ENCODE data around the gene DAPK1.

The DAPK1 gene

GRCh38 chr9:87535817-87536539 is 38.3 kb downstream of the DAPK1 start:
- H3K4me3 ChIP-seq (ENCODE audit: low read depth, low read length) = no peak overlapping the region
- no peaks in the 10 kb centered on the region; a peak in 1 of 3 replicates for H3K36me3 ChIP-seq (ENCODE audit: control insufficient read depth in 2 of 2, insufficient read depth in 1 of 2, low read length in 2 of 2)
- TF ChIP-seq HOXA7 (CRISPR knock-in tag; IDR thresholded peaks at IDR 0.05; ENCODE audit: borderline replicate concordance) = no peak
- 0 out of 2 replicates have a peak, but pooled peaks have one; percentile 12 for TF ChIP-seq BCL11B (tag by site-specific recombination; IDR thresholded peaks at IDR 0.05; ENCODE audit: low read depth)
- TF ChIP-seq ZNF600 (tag by site-specific recombination; IDR thresholded peaks at IDR 0.05) = no peak
- TF ChIP-seq, protein P1, sequence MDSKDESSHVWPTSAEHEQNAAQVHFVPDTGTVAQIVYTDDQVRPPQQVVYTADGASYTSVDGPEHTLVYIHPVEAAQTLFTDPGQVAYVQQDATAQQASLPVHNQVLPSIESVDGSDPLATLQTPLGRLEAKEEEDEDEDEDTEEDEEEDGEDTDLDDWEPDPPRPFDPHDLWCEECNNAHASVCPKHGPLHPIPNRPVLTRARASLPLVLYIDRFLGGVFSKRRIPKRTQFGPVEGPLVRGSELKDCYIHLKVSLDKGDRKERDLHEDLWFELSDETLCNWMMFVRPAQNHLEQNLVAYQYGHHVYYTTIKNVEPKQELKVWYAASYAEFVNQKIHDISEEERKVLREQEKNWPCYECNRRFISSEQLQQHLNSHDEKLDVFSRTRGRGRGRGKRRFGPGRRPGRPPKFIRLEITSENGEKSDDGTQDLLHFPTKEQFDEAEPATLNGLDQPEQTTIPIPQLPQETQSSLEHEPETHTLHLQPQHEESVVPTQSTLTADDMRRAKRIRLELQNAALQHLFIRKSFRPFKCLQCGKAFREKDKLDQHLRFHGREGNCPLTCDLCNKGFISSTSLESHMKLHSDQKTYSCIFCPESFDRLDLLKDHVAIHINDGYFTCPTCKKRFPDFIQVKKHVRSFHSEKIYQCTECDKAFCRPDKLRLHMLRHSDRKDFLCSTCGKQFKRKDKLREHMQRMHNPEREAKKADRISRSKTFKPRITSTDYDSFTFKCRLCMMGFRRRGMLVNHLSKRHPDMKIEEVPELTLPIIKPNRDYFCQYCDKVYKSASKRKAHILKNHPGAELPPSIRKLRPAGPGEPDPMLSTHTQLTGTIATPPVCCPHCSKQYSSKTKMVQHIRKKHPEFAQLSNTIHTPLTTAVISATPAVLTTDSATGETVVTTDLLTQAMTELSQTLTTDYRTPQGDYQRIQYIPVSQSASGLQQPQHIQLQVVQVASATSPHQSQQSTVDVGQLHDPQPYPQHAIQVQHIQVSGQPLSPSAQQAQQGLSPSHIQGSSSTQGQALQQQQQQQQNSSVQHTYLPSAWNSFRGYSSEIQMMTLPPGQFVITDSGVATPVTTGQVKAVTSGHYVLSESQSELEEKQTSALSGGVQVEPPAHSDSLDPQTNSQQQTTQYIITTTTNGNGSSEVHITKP (tag by site-specific recombination; IDR thresholded peaks at IDR 0.05) = no peak
- TF ChIP-seq ZNF521 (tag by site-specific recombination; IDR thresholded peaks at IDR 0.05) = no peak
- no peak for TF ChIP-seq KLF1 (tag by site-specific recombination; IDR thresholded peaks at IDR 0.05)
- TF ChIP-seq ZNF184 (tag by site-specific recombination; IDR thresholded peaks at IDR 0.05) = no peak
- no peak for TF ChIP-seq FEZF1 (tag by site-specific recombination; IDR thresholded peaks at IDR 0.05)
- TF ChIP-seq, protein P2, sequence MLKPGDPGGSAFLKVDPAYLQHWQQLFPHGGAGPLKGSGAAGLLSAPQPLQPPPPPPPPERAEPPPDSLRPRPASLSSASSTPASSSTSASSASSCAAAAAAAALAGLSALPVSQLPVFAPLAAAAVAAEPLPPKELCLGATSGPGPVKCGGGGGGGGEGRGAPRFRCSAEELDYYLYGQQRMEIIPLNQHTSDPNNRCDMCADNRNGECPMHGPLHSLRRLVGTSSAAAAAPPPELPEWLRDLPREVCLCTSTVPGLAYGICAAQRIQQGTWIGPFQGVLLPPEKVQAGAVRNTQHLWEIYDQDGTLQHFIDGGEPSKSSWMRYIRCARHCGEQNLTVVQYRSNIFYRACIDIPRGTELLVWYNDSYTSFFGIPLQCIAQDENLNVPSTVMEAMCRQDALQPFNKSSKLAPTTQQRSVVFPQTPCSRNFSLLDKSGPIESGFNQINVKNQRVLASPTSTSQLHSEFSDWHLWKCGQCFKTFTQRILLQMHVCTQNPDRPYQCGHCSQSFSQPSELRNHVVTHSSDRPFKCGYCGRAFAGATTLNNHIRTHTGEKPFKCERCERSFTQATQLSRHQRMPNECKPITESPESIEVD (tag by site-specific recombination; IDR thresholded peaks at IDR 0.05) = peak; percentile 94
- TF ChIP-seq PRDM4 (tag by site-specific recombination; IDR thresholded peaks at IDR 0.05) = no peak
- TF ChIP-seq, protein P3, sequence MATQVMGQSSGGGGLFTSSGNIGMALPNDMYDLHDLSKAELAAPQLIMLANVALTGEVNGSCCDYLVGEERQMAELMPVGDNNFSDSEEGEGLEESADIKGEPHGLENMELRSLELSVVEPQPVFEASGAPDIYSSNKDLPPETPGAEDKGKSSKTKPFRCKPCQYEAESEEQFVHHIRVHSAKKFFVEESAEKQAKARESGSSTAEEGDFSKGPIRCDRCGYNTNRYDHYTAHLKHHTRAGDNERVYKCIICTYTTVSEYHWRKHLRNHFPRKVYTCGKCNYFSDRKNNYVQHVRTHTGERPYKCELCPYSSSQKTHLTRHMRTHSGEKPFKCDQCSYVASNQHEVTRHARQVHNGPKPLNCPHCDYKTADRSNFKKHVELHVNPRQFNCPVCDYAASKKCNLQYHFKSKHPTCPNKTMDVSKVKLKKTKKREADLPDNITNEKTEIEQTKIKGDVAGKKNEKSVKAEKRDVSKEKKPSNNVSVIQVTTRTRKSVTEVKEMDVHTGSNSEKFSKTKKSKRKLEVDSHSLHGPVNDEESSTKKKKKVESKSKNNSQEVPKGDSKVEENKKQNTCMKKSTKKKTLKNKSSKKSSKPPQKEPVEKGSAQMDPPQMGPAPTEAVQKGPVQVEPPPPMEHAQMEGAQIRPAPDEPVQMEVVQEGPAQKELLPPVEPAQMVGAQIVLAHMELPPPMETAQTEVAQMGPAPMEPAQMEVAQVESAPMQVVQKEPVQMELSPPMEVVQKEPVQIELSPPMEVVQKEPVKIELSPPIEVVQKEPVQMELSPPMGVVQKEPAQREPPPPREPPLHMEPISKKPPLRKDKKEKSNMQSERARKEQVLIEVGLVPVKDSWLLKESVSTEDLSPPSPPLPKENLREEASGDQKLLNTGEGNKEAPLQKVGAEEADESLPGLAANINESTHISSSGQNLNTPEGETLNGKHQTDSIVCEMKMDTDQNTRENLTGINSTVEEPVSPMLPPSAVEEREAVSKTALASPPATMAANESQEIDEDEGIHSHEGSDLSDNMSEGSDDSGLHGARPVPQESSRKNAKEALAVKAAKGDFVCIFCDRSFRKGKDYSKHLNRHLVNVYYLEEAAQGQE (tag by site-specific recombination; IDR thresholded peaks at IDR 0.05) = no peak
- no peak for TF ChIP-seq ZNF335 (tag by site-specific recombination; conservative IDR thresholded peaks at IDR 0.05)
- TF ChIP-seq, protein P4, sequence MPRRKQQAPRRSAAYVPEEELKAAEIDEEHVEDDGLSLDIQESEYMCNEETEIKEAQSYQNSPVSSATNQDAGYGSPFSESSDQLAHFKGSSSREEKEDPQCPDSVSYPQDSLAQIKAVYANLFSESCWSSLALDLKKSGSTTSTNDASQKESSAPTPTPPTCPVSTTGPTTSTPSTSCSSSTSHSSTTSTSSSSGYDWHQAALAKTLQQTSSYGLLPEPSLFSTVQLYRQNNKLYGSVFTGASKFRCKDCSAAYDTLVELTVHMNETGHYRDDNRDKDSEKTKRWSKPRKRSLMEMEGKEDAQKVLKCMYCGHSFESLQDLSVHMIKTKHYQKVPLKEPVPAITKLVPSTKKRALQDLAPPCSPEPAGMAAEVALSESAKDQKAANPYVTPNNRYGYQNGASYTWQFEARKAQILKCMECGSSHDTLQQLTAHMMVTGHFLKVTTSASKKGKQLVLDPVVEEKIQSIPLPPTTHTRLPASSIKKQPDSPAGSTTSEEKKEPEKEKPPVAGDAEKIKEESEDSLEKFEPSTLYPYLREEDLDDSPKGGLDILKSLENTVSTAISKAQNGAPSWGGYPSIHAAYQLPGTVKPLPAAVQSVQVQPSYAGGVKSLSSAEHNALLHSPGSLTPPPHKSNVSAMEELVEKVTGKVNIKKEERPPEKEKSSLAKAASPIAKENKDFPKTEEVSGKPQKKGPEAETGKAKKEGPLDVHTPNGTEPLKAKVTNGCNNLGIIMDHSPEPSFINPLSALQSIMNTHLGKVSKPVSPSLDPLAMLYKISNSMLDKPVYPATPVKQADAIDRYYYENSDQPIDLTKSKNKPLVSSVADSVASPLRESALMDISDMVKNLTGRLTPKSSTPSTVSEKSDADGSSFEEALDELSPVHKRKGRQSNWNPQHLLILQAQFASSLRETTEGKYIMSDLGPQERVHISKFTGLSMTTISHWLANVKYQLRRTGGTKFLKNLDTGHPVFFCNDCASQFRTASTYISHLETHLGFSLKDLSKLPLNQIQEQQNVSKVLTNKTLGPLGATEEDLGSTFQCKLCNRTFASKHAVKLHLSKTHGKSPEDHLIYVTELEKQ (tag by site-specific recombination; IDR thresholded peaks at IDR 0.05; ENCODE audit: borderline replicate concordance) = no peak
- TF ChIP-seq ZNF843 (tag by site-specific recombination; IDR thresholded peaks at IDR 0.05) = 0 out of 2 replicates have a peak, but pooled peaks have one; percentile 23
- no peak for TF ChIP-seq ZBTB7A (tag by site-specific recombination; IDR thresholded peaks at IDR 0.05; ENCODE audit: low read depth)
- no peak for TF ChIP-seq ZNF473 (tag by site-specific recombination; IDR thresholded peaks at IDR 0.05)
- H3K4me1 ChIP-seq (ENCODE audit: control insufficient read depth, insufficient read depth, low read length) = peaks cover 17% of the 10 kb centered on the region; the same call in 1 of the 2 replicates
- H3K27ac ChIP-seq (ENCODE audit: extremely low read depth, low read depth, low read length) = peak overlapping the region; percentile 35; the same call in 1 of the 2 replicates
- ChIA-PET CTCF (interaction anchor here (1.0 kb wide), 1 partner anchor 10 kb away, joined by 5 read pairs; no protein-coding TSS in a partner anchor), POLR2A (interaction anchor here (1.6 kb wide), 1 partner anchor 39 kb away, joined by 3 read pairs; the partner anchor contains the start of gene DAPK1)
- no peaks in the 10 kb centered on the region for H3K9me3 ChIP-seq (ENCODE audit: control insufficient read depth, insufficient read depth, low read depth, low read length)
